ENCODE data around the gene RPUSD1.

RPUSD1 gene

DNA sequence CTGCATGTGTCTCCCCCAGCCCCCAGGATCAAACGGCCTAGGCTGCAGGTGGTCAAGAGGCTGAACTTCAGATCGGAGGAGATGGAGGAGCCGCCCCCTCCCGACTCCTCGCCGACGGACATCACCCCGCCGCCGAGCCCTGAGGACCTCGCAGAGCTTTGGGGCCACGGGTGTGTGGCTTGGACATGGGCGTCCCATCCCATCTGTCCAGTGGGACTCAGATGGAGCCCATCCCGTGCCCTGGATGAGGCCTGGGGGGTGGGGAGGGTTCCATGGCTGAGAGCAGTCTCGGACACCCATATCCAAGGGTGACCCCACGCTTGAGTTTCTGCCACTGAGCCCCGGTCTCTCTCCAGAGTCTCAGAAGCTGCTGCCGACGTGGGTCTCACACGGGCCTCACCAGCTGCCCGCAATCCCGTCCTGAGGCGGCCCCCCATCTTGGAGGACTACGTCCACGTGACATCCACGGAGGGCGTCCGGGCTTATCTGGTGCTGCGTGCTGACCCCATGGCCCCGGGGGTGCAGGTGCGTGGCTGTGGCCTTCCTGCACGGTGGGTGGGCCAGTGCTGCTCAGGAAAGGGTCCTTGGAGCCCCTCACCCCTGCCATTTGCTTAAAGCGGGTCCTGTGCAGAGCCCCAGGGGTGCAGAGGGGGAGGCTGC lies 1.1 kb upstream of the RPUSD1 start:
- H3K4me3 ChIP-seq (ENCODE audit: low read depth, low read length), result peak overlapping the region; percentile 89
- TF ChIP-seq, protein P1, sequence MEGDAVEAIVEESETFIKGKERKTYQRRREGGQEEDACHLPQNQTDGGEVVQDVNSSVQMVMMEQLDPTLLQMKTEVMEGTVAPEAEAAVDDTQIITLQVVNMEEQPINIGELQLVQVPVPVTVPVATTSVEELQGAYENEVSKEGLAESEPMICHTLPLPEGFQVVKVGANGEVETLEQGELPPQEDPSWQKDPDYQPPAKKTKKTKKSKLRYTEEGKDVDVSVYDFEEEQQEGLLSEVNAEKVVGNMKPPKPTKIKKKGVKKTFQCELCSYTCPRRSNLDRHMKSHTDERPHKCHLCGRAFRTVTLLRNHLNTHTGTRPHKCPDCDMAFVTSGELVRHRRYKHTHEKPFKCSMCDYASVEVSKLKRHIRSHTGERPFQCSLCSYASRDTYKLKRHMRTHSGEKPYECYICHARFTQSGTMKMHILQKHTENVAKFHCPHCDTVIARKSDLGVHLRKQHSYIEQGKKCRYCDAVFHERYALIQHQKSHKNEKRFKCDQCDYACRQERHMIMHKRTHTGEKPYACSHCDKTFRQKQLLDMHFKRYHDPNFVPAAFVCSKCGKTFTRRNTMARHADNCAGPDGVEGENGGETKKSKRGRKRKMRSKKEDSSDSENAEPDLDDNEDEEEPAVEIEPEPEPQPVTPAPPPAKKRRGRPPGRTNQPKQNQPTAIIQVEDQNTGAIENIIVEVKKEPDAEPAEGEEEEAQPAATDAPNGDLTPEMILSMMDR (IDR thresholded peaks at IDR 0.05; ENCODE audit: control insufficient read depth, extremely low read depth, insufficient read depth), result no peak
- no peak for DNase-seq (ENCODE audit: low read depth)

DNA sequence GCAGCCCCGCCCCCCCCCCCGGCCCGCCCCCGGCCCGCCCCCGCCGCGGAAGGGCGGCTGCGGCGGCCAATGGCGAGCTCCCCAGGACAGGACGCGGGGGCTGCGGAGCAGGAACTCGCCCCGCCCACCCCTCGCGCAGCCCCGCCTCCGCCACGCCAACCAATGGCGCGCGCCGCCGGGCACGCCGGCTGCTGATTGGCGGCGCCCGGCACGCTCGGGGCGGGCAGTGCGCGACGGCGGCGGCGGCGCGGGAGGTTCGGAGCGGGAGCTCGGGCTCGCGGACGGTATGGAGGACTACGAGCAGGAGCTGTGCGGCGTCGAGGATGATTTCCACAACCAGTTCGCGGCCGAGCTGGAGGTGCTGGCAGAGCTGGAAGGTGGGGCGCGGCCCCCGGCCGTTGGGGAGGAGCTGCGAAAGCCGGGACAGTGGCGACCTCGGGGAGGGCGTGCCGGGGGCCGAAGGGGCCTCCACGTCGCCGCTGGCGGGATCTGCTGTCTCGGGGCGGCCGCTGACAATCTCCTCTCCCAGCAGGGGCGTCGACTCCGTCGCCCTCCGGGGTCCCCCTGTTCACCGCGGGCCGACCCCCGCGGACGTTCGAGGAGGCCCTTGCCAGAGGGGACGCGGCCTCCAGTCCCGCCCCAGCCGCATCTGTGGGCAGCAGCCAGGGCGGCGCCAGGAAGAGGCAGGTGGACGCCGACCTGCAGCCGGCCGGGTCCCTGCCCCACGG lies 382 bp upstream of the RPUSD1 start, which contains the start of gene CHTF18:
Gene CHTF18 (plus strand): TSS at position 222 of the 728 bp plus-strand sequence. CDS start 65 bp downstream, at position 287.
- DNase-seq (ENCODE audit: low read depth), result peak; percentile 50
- TF ChIP-seq, protein P1 (IDR thresholded peaks at IDR 0.05; ENCODE audit: control insufficient read depth, extremely low read depth, insufficient read depth), result no peak
- peak within 1 kb of the TSS; percentile 97 for H3K4me3 ChIP-seq (ENCODE audit: low read depth, low read length)

DNA sequence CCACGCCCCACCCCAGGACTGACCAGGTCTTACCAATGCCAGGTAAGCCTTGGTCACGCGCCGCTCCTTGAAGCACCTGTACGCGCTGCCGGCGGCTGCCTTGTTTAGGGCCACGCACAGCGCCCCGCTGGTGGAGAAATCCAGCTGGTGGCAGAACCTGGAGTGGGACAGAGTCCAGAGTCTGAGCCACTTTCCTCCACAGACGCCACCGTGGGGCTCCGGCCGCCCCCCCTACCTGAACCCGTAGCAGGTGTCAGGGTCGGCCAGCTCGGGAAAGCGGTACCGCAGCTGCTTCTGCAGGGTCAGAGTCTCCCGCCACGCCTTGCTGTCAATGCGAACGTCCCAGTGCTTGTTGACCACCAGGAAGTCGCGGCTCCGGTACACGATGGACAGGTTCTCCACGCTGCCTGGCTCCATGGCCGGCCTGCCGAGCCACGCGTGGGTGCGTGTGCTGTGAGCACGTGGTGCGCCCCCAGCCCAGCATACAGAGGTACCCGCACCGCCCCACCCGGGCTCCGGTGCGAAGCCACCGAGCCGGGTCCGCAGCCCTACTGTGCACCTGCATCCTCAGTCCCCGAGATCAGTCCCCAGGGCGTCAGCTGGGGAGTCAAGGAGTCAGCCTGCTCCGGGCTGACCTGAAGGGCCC lies 737 bp downstream of the RPUSD1 start:
- H3K4me3 ChIP-seq (ENCODE audit: low read depth, low read length), result peak overlapping the region; percentile 97
- no peak for DNase-seq (ENCODE audit: low read depth)
- TF ChIP-seq, protein P1 (IDR thresholded peaks at IDR 0.05; ENCODE audit: control insufficient read depth, extremely low read depth, insufficient read depth), result no peak

DNA sequence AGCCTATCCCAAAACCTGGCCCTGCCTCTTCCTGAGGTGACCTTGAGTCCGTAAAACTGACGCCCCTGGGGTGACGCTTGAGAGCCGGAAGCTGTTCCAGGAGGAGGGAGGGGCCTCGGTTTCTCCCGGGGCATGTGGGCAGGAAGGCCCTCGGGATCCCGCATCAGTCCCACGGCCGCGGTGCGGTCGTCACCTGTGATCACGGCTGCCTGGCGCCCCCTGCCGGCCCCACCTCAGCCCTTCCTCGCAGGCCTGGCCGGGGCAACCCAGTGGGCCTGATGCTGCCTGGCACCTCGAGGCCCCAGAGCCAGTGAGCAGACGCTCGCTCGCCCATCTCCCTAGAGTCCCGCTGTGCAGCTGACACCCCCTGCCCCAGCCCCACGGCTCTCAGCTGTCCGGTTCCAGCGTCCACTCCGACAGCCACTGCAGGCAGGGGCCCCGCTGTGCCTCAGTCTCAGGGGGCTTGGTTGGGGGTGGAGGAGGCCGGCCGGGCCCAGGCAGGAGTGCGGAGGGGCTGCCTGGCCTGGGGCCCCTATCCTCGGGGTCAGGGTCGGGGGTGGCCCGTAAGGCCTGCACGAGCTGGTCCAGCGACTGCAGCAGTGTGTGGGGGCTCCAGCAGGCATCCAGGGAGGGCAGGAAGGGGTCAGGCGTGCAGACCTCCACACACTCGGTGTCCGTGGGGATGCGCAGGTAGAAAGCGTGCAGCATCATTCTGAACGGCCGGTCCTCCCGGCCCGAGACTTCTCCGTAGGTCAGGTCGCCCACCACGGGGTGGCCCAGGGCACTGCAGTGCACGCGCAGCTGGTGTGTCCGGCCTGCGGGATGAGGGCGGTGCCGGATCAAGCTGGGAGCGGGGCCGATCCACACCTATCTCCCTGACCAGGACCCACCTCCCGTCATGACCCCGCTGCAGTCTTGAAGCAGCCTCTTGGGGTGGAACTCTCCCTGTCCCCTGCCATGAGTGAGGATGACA lies 2.3 kb downstream of the RPUSD1 start:
- TF ChIP-seq, protein P1 (IDR thresholded peaks at IDR 0.05; ENCODE audit: control insufficient read depth, extremely low read depth, insufficient read depth), result peak; percentile 79
- H3K4me3 ChIP-seq (ENCODE audit: low read depth, low read length), result no peak overlapping the region
- no peak for DNase-seq (ENCODE audit: low read depth)

DNA sequence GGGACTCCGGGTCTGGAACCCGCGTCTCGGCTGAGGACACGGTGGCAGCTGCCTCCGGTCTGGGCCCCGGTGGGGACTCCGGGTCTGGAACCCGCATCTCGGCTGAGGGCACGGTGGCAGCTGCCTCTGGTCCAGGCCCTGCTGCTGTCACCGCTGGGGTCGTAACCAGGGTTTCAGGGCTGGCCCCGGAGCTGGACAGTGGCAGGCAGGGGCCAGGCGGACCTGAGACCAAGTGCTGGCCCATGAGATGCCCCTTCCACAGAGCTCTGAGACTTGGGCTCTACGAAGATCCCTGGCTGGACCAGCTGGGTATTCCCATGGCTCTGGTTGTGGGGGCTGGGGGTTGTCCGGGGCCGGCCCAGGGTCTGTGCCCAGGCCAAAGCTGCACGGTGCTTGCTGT lies 3.8 kb downstream of the RPUSD1 start:
- DNase-seq (ENCODE audit: low read depth), result no peak
- no peak overlapping the region for H3K4me3 ChIP-seq (ENCODE audit: low read depth, low read length)
- TF ChIP-seq, protein P1 (IDR thresholded peaks at IDR 0.05; ENCODE audit: control insufficient read depth, extremely low read depth, insufficient read depth), result no peak
